Measurements from ENCODE around the gene KLK4.
"Not testable (repeated sequence)": the region's sequence is repeated elsewhere in the genome, so short reads cannot be mapped to it uniquely, and the experiment has no call there.

KLK4 gene

DNA sequence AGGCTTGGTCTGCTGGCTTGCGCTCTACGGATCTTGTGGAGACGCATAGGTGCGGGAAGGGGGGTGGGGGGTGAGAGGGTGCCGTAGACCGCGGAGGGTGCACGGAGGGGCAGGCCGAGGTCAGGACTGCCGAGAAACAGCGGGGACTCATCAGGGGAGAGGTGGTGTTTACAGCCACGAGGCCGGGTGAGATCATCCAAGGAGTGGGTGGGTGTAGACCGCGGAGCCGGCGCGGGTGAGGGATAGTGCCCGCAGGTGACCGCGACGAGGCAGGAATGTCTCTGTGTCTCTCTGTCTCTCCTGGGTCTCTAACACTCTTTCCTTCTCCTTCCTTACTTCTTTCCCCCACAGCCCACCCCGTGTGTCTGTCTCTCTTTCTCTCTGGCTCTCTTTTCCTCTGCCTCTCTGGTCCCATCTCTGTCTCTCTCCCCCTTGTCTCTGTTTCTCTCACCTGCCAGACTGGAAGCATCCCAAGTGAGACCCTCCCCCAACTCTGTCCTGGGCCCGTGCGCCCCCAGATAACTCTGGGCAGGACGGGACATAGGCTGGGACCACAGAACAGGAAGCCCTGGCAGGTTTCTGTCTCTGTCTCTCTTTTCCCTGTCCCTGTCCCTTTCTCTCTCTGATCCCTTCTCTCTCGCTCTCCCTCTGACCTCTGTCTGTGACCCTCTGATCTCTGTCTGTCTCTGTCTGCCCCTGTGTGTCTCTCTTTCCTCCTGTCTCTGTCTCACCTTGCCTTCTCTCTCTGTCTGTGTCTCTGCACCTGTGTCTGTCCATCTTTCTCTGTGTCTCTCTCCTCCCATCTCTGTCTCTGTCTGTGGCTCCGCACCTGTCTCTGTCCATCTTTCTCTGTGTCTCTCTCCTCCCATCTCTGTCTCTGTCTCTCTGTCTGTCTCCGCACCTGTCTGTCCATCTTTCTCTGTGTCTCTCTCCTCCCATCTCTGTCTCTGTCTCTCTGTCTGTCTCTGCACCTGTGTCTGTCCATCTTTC lies 1.8 kb upstream of the KLK4 start:
- DNase-seq (ENCODE audit: low read depth in 2 of 2): no peak

DNA sequence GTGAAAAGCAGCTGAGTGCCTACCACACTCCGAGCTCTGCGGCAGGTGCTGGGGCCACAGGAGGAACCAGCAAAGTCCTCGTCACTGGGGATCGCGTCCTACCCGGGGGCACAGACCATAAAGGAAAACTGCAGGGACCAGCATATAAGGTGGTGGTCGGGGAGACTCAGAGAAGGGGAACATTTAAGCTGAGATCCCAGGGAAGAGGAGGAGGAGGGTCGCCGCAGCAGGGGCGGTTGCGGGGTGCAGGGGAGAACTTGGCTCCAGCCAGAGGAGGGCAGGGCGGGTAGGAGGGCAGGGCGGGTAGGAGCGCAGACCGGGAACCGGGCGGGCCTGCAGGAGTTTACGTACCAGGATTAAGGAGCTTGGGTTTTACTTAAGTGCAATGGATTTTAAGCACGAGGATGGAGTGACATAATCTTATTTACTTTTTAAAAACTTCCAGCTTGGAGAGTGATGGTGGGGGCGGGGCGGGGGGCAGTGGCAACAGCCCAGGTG lies 956 bp upstream of the KLK4 start:
- no peak for DNase-seq (ENCODE audit: low read depth in 2 of 2)

DNA sequence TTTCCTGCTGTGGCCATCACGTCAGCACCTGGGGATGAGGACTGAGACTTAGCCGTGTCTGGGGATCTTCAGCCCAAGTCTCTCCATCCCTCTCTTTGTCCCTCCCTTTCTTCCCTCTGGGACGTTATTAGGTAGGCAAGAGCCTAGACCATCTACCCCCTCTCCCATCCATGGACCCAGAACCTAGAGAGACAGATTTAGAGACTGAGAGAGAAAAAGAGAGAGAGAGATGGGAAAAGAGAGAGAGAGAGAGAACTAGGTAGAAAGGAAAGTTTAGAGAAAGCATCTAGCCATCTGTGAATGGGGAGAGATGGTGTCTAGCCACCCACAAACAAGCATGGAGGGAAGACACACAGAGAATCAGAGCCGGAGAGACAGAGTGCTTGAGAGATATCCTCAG lies 473 bp downstream of the KLK4 start:
- DNase-seq (ENCODE audit: low read depth in 2 of 2): no peak

DNA sequence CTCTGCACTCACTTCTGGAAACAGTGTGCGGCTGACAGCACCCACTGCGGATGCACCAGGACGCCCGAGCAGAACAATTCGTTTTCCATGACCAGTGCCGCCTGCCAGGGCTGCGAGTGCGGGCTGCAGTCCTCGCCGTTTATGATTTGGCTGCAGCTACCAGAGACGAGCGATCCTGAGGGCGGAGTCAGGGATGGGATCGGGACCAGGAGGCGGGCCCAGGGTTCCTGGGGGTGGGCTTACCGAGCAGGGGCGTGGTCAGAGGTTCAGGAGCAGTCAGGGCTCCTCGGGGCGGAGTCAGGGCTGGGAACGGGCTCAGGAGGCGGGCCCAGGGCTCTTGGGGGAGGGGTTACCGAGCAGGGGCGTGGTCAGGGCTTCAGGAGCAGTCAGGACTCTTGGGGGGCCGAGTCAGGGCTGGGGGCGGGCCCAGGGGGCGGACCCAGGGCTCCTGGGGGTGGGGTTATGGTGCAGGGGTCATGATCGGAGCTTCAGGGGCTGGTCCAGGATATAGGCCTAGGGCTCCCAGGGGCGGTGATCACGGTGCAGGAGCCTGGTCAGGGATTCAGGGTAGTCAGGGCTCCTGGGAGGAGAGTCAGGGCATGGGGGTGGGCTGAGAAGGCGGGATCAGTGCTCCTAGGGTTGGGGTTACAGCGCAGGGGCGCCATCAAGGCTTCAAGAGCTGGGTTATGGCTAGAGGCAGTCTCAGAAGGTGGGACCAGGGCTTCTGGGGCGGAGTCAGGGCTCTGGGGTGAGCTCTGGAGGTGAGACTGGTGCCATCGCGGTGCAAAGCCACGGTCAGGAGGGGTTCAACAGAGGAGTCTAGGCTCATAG lies 1.7 kb downstream of the KLK4 start:
- DNase-seq (ENCODE audit: low read depth in 2 of 2): no peak

DNA sequence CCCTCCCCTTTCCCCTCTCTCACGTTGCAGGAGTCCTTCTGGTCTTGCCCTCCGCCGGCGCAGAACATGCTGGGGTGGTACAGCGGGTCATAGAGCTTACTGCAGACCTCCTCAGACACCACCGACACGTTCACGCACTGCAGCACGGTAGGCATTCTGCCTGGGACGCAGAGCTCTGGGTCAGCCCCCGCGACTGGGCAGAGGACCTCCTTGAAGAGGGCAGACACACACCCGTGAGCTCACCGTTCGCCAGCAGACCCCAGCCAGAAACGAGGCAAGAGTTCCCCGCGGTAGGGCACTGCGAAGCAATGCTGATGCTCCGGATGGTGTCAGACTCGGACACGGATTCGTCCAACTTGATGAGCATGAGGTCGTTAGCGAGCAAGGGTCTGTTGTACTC lies 2.9 kb downstream of the KLK4 start:
- DNase-seq (ENCODE audit: low read depth in 2 of 2): no peak

DNA sequence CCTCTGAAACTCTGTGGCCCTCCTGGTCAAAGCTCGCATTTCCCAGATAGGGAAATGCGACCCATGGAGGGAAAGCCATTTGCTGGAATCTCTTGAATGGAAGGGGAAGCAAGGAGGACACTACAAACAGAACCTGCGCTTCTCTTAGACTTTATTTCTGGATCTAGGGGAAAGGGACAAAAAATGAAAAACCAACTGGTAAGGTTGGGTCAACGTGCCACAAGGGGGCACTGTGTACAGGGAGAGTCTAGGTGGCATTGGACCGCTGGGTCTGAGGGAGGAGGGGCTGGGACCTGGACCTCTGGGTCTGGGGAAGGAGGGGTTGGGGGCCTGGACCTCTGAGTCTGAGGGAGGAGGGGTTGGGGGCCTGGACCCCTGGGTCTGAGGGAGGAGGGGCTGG lies 5.0 kb downstream of the KLK4 start:
- no peak for DNase-seq (ENCODE audit: low read depth in 2 of 2)

DNA sequence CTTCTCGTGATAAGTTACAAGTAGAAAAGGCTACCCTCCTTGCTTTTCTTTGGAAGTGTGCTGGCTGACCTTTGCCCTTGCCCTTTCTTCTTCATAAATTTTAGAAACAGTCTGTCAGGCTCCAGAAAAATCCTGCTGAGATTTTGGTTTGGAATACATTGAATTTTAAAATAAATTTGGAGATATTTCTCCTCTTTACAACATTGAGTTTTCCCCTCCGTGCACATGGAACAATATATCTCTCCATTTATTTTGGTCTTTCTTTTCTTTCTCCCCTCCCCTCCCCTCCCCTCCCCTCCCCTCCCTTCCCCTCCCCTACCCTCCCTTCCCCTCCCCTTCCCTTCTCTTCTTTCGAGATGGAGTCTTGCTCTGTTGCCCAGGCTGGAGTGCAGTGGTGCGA lies 8.6 kb downstream of the KLK4 start:
- no peak for DNase-seq (ENCODE audit: low read depth in 2 of 2)

DNA sequence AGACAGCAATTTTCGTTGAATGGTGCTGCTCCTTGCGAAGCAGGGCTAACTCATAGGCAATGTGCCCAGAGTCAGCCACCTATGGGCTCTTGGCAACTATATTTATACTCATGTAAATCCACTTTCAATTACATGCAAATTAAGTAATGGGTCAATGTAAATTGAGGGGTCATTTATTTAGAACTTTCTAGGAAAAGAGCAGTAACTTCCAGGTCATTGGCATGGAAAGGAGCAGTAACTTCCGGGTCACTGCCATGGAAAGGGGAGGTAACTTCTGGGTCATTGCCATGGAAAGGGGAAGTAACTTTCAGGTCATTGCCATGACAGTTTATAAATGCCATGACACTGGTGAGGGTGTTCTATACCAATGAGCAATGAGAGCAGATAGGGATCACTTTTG lies 11.6 kb downstream of the KLK4 start:
- no peak for DNase-seq (ENCODE audit: low read depth in 2 of 2)

DNA sequence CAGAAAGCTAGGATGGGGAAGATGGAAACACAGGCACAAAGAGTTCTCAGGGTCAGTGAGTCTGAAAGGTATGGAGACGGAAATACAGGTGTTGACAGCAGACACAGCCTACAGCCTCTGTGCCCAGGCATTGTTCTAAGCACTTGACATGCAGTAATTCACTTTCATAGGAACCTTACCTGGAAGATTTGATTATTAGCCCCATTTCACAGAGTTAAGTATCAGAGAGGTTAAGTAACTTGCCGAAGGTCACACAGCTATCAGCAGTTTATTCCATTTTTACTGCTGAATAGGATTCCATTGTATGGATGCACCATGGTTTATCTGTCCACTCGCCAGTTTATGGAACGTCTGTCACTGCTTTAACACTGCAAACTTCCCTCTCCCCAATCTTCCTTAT lies 13.2 kb downstream of the KLK4 start:
- no peak for DNase-seq (ENCODE audit: low read depth in 2 of 2)

DNA sequence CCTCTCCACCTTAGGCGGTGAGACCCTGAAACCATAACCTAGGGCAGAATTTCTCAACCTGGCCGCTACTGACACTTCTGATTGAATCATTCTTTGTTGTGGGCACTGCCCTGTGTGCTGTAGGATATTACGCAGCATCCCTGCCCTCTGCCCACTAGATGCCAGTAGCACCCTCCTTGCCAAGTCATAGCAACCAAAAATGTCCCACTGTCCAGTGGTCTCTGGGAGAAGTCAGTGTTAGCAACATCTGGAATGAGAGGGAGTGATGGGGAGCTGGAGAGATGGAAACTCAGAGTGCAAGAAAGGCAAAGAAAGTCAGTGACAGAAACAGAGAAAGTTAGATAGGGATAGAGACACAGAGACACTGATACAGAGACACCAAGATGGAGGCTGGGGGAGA lies 13.6 kb downstream of the KLK4 start:
- DNase-seq (ENCODE audit: low read depth in 2 of 2): no peak

DNA sequence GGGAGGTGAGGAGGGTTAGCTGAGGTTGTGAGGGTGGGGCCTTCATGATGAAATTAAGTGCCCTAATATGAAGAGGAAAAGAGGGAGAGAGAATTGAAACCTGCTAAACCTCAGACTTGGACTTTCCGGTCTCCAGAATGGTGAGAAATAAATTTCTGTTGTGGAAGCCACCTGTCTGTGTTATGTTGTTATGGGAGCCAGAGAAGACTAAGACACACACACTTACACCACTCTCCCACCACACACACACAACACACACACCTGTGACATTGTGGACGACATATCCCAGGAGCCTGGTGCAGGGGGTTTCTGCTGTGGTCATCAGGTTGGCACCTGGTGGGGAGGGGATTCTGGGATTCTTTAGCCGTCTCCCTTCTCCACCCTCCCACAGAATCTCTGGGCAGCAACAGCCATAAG lies 14.0 kb downstream of the KLK4 start:
- no peak for DNase-seq (ENCODE audit: low read depth in 2 of 2)

DNA sequence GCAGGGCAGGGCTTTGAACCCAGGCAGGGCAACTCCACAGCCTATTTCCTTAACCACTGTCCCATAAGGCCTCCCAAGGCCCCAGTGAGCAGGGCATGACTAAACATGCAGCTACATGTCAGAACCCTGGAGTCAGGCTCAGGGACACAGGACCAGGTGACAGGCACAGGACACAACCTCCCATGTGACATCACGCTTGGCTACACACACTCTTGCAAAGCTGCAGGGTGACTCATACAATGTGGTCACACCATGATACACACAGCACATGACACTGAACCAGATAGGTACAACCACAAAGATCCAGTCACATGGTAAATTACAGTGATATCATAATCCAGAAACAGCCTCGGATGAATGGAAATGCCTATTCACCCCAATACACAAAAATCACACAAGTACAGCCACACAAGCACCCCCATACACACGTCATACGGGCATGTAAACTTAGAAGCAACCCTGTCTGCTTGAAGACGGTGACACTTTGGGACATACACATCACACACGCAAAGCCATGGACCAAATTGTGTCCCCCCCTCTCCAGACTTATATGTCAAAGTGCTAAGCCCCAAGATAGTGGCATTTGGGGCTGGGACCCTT lies 14.5 kb downstream of the KLK4 start:
- no peak for DNase-seq (ENCODE audit: low read depth in 2 of 2)

DNA sequence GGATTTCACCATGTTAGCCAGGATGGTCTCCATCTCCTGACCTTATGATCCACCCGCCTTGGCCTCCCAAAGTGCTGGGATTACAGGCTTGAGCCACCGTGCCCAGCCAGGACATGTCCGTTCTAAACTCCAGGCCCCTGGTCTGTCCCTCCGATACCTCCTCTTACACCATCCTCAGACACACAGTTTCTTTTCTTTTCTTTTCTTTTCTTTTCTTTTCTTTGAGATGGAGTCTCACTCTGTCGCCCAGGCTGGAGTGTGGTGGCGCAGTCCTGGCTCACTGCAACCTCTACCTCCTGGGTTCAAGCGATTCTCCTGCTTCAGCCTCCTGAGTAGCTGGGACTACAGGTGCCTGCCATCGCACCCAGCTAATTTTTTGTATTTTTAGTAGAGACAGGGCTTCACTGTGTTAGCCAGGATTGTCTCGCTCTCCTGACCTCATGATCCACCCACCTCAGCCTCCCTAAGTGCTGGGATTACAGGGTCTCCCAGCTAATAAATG lies 15.1 kb downstream of the KLK4 start:
- DNase-seq (ENCODE audit: low read depth in 2 of 2): not testable (repeated sequence)

DNA sequence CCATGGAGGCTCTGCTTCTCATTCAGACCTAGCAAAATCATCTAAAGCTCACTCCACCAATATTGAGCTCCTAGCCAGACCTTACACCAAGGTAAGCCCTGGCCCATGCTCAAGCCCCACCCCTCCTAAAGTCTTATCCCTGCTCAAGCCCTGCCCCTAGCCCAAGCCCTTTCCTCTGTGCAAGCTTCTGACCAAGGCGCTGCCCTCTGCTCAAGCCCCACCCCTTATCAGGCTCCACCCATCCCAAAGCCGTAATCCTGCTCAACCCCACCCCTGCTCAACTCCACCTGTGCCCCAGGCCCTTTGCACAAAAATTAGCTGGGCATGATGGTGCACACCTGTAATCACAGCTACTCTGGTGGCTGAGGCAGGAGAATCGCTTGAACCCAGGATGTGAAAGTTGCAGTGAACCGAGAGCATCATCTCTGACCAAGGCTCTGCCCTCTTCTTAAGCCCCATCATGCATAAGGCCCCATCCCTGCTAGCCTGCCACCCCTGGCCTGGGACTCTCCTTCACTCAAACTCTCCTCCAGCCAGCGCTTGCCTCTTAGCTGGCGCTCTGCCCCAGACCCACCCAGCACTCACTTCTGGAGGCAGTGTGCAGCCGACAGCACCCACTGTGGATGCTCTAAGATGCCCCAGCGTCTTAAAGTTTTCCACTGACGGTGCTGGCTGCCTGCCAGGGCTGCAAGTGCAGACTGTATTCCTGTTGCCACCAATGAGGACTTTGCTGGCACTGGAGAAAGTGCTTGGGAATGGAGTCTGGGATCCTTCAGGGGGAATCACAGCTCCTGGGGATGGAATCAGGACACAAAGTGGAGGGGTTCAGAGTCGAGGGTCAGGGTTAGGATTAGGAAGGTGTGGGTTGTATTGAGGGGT lies 16.5 kb downstream of the KLK4 start:
- no peak for DNase-seq (ENCODE audit: low read depth in 2 of 2)

DNA sequence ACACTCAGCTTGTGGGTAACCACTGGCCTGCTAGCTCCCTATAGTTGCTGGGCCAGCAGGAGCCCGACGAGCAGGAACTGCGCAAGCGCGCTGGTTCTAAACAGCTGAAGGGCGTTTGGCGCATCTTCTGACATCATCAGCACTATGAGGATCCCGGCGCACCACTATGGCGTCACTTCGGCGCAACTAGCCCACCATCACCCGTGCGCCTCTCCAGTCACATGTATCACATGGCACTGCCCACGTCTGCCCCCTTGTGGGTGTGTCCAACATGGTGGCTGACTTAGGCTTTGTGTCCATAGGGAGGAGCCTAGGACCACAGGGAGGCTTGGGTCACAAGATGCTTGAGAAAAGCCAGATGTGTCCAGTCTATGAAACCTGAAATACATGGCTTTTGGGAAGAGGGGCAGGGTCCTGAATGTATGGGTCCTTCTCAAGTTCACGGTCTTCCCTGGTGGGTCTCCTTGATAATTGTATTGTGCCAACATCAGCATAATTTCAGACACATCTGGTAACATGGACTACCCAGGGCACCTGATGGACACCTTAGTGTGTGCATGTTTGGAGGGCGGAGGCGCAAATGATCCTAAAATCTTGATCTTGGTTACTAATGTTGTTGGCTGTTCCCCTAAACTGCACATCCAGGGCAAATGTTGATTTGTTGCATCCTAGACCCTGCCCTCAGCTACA lies 18.0 kb downstream of the KLK4 start:
- DNase-seq (ENCODE audit: low read depth in 2 of 2): no peak

DNA sequence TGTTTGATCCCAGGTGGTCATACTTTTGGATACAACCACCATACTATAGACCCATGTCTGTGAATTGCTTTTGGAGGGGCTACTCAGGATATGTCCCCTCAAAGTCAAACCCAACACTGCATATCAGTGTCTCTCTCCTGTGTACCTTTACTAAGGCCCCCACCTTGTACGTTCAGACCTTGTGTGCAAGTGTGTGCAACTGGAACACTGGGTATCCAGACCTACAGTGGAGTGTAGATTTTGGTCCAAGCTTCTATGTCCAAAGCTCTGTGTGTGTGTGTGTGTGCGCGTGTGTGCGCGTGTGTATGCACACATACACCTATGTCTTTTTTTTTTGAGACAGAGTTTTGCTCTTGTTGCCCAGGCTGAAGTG lies 20.0 kb downstream of the KLK4 start:
- no peak for DNase-seq (ENCODE audit: low read depth in 2 of 2)

DNA sequence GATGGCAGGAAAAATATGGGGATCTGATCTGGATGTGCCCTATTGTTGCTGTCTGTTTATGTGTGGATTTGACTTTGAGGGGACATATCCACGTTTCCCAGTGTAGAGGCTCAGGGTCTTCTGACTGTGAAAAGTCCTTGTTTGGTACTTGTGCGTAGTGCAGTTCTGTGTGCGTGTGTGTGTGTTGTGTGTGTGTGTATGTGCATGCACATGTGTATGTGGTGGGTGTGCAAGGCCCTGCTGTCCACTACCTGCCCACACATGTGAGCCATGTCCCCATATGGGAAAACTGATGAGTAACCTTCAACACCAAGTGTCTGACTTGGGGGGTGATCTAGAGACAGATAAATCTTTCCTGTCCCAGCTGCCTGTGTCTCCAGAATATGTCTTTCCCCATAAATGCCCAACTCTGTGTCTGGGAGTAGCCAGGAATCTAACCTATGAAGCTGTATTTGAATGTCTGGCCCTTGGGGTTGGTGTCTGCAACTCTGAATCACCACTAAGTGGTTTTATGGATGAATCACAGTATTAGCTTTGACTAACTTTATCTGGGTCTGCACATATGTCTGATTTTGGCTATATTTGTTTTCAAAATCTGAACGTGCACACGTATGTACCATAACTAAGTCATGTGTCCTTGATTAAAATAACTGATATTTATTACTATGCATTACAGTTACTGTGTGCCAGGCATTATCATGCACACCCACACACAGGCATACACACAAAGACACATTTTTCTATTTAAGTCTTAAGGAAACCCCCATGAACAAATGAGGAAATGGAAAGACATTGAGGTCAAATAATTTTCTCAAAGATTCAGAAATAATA lies 20.6 kb downstream of the KLK4 start:
- DNase-seq (ENCODE audit: low read depth in 2 of 2): no peak

DNA sequence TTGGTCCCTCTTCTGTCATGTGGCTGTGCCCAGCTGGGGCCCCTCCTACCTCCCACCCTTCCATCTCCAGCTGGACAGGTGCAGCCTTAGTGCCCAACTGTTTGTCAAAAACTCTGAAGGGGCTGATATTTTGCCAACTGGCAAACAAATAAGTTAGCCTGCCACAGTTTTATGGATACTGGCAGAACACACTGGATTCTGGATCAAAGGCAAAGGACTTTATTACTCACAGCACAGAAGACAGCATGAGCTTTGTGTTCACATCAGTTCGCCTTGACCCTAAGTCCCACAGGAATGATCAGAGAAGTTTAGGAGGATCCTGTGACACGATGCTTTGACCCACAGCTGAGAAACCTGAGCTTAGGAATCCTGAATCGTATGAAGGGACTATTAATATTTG lies 21.6 kb downstream of the KLK4 start:
- no peak for DNase-seq (ENCODE audit: low read depth in 2 of 2)

DNA sequence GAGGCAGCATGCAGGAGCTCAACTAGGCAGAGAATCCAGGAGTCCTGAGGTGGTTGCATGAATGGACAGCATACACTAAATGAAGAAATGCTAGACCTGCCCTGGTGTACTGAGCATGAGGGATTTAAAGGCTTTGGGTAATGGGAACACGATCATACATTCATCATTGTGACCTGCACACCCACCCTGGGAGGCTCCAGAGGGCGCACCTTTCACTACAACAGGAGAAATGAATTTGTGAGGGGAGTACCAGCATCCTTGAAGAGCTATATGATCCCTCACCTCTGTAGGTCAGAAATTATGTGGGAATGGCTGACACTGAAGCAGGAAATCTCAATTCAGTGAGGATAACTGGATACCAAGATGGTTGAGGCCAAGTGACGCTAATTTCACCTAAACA lies 29.0 kb downstream of the KLK4 start:
- no peak for DNase-seq (ENCODE audit: low read depth in 2 of 2)

DNA sequence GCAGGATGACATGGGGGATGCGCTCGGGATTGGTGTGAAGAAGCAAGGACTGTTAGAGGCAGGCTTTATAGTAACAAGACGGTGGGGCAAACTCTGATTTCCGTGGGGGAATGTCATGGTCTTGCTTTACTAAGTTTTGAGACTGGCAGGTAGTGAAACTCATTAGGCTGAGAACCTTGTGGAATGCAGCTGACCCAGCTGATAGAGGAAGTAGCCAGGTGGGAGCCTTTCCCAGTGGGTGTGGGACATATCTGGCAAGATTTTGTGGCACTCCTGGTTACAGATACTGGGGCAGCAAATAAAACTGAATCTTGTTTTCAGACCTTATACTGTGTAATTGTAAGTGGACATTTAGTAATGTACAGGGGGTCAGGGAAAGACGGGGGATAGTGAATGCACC lies 31.0 kb downstream of the KLK4 start:
- DNase-seq (ENCODE audit: low read depth in 2 of 2): no peak
